DND-41 (cell line): ENCODE measurements around the gene KRT15.

Experiments used
- ATAC-seq: fragments of 200-7000 bp; cut with Tn5 transposase; 3 replicates; pipeline ENCODE4 v1.9.1; 2021; ENCODE audit warnings: low read depth; ENCODE audit not compliant: insufficient read depth
- DNase-seq: peaks from one replicate; pipeline ENCODE4 v3.0.0-alpha.2; 2020
- H2AFZ ChIP-seq: 2 replicates; pipeline ENCODE4 v1.6.0; 2012; ENCODE audit warnings: low read depth, low read length
- H3K27ac ChIP-seq: 2 replicates; pipeline ENCODE4 v1.5.1; 2012; ENCODE audit warnings: low read length, inconsistent platforms
- H3K27me3 ChIP-seq: fragments of 200-600 bp; sonication (generic); 2 replicates; pipeline ENCODE4 v1.6.0; 2012; ENCODE audit warnings: low read length, mild to moderate bottlenecking, inconsistent platforms; ENCODE audit not compliant: insufficient read depth, poor library complexity
- H3K36me3 ChIP-seq: 2 replicates; pipeline ENCODE4 v1.5.1; 2012; ENCODE audit warnings: low read length, inconsistent platforms; ENCODE audit not compliant: insufficient read depth
- H3K4me1 ChIP-seq: 2 replicates; pipeline ENCODE4 v1.5.1; 2012; ENCODE audit warnings: mild to moderate bottlenecking, low read length; ENCODE audit not compliant: insufficient read depth
- H3K4me2 ChIP-seq: 2 replicates; pipeline ENCODE4 v1.6.0; 2012; ENCODE audit warnings: mild to moderate bottlenecking, moderate library complexity, low read length, inconsistent platforms; ENCODE audit not compliant: insufficient read depth
- H3K4me3 ChIP-seq, 2 experiments: fragments of 200-600 bp in 1 of 2; shearing (Covaris generic) in 1 of 2; 2 replicates each; pipeline ENCODE4 v1.5.1; 2012 to 2016; ENCODE audit warnings: inconsistent platforms in 2 of 2, low read length in 2 of 2, mild to moderate bottlenecking in 2 of 2, low read depth in 1 of 2, moderate library complexity in 1 of 2
- H3K79me2 ChIP-seq: 2 replicates; pipeline ENCODE4 v1.6.0; 2012; ENCODE audit warnings: low read length, inconsistent platforms; ENCODE audit not compliant: insufficient read depth
- H3K9ac ChIP-seq: 2 replicates; pipeline ENCODE4 v1.6.0; 2012; ENCODE audit warnings: low read depth, mild to moderate bottlenecking, inconsistent platforms, low read length, moderate library complexity
- H3K9me3 ChIP-seq: 2 replicates; pipeline ENCODE4 v1.5.1; 2012; ENCODE audit warnings: low read length, moderate library complexity, mild to moderate bottlenecking, inconsistent platforms; ENCODE audit not compliant: insufficient read depth, severe bottlenecking
- H4K20me1 ChIP-seq: 2 replicates; pipeline ENCODE4 v1.6.0; 2012; ENCODE audit warnings: low read length; ENCODE audit not compliant: insufficient read depth
- EZH2 ChIP-seq: IDR thresholded peaks from 3 replicates; pipeline ENCODE4 v1.6.1; 2012; ENCODE audit warnings: borderline replicate concordance, low read depth, mild to moderate bottlenecking, moderate library complexity, low read length, inconsistent platforms; ENCODE audit not compliant: severe bottlenecking
- TF ChIP-seq, protein P1 (sequence below): IDR thresholded peaks from 2 replicates; pipeline ENCODE4 v1.5.1; 2012; ENCODE audit warnings: borderline replicate concordance, low read length, moderate library complexity, mild to moderate bottlenecking; ENCODE audit not compliant: poor library complexity, severe bottlenecking; ENCODE audit errors: extremely low read depth

The KRT15 gene

DNA sequence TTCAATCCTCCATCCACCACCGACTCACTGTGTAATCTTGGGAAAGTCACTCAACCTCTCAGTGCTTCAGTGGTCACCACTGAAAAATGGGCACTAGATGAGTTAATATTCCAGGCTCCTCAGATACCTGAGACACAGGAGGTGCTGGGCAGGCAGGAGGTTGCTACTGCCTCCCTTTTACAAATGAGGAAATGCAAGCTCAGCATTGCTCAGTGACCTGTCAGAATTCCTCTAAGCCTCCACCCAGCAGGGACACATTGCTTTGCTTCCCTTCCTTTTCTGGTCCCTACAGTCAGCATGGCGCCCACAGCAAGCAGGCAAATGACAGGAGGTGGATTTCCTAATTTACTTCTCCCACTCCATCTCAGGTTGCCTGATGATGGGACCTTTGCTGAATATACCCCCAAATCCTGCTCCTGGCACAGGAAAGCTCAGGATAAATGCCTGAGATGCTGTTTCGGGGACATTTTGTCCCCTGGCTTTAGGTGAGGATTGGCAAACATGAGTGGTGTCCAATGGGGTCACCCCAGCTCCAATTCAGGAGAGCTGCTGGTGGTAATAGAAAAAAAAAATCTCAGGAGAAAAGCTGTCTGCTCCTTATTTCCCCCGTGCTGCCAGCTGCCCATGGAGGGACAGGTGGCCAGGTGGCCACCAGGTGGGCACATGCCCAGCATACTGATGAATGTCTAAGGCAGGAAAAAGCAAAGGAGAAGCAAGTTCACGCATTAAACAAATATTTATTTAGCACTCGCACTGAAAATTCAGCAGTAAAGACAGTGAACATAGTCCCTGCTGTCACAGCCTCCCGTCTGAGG is 8.2 kb downstream of the KRT15 start:
- H3K36me3 ChIP-seq: no peaks in the 10 kb centered on the region
- H3K4me2 ChIP-seq: no peak overlapping the region
- no peak overlapping the region for H3K4me3 ChIP-seq
- H3K27ac ChIP-seq: no peak overlapping the region
- H3K79me2 ChIP-seq: no peaks in the 10 kb centered on the region
- peaks cover 34% of the 10 kb centered on the region for H3K27me3 ChIP-seq
- H3K9ac ChIP-seq: no peak overlapping the region
- H3K9me3 ChIP-seq: no peaks in the 10 kb centered on the region
- TF ChIP-seq, protein P1, sequence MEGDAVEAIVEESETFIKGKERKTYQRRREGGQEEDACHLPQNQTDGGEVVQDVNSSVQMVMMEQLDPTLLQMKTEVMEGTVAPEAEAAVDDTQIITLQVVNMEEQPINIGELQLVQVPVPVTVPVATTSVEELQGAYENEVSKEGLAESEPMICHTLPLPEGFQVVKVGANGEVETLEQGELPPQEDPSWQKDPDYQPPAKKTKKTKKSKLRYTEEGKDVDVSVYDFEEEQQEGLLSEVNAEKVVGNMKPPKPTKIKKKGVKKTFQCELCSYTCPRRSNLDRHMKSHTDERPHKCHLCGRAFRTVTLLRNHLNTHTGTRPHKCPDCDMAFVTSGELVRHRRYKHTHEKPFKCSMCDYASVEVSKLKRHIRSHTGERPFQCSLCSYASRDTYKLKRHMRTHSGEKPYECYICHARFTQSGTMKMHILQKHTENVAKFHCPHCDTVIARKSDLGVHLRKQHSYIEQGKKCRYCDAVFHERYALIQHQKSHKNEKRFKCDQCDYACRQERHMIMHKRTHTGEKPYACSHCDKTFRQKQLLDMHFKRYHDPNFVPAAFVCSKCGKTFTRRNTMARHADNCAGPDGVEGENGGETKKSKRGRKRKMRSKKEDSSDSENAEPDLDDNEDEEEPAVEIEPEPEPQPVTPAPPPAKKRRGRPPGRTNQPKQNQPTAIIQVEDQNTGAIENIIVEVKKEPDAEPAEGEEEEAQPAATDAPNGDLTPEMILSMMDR: no peak
- TF ChIP-seq EZH2: no peak
- H2AFZ ChIP-seq: no peak overlapping the region
- no peaks in the 10 kb centered on the region for H3K4me1 ChIP-seq
- no peak for DNase-seq
- ATAC-seq: no peak
- 0 out of 2 replicates have a peak, but pooled peaks cover 3% of the 10 kb centered on the region for H4K20me1 ChIP-seq

DNA sequence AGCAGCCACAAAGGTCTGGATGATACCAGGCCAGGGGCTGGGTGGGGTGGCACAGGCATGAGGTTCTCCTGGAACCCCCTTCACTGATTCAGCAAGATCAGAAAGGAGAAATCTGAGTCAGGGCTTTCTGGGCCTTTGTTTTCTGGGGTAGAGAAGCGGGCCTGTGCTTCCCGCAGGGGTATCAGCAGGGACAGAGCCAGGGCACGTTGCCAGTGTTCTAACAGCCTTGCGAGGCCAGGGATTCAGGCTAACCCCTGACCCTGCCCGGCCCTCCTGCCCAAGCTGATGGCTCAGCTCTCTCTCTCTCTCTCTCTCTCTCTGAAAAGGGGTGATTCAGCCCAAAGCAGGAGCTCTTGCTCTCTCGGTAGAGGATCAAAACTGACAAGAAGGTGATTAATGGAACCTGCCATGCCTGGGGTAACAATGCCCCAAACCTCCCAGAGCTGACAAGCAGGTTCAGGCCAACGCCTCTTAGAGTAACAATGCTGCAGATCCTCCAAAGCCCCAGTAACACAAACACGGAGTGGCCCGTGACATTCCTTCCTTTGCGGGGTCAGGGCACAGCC is 11.3 kb downstream of the KRT15 start:
- no peak for TF ChIP-seq EZH2
- TF ChIP-seq, protein P1: no peak
- ATAC-seq (no peak), DNase-seq (no peak)
- Histone ChIP-seq H4K20me1 (0 out of 2 replicates have a peak, but pooled peaks cover 3% of the 10 kb centered on the region), H3K9ac (no peak overlapping the region), H3K27me3 (peaks cover 37% of the 10 kb centered on the region), H3K4me3 (no peak overlapping the region), H3K79me2 (no peaks in the 10 kb centered on the region), H2AFZ (no peak overlapping the region), H3K4me1 (no peaks in the 10 kb centered on the region), H3K4me2 (no peak overlapping the region), H3K27ac (no peak overlapping the region), H3K36me3 (no peaks in the 10 kb centered on the region), H3K9me3 (no peaks in the 10 kb centered on the region)

DNA sequence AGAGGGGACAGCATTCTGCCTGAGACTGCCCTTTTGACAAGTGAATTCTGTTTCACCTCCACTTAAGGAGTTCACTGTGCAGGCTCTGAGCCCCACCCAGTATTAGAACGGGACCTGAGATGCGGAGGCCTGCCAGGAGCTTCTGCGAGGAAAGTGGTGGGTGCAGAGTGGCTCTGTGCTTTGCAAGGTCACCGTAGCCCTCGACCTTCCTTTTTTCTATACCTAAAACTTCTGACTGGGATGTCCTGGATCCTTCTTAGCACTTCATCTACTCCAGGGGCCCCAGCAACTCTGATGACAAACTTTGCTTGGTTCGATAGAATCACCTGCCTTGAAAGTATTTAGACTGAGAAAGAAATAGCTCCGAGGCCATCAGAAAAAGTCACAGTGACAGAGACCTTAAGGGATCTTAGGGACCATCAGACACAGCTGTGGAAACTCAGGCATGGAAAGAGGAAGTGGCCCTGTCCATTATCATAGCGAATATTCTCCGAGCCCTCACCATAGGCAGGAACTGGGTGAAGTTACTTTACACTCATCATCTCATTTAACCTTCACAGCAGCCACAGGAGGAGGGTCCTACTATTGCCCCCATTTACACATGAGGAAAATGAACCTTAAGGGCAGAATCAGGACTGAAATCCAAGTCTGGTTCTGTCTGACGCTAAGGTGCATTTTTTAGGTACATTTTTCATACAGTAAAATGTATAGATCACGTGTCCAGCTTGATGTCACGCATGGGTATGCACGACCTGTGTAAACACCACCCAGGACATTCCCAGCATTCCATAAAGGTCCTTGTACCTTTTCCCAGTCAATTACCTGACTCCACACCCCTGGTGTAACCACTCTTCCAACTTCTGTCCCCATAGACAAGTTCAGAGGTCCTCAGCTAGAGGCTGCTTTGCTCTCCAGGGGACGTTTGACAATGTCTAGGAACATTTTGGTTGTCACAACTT is 12.6 kb downstream of the KRT15 start:
- Histone ChIP-seq H3K9me3 (no peaks in the 10 kb centered on the region), H2AFZ (no peak overlapping the region), H3K4me3 (no peak overlapping the region), H4K20me1 (0 out of 2 replicates have a peak, but pooled peaks cover 2% of the 10 kb centered on the region), H3K4me2 (no peak overlapping the region), H3K79me2 (no peaks in the 10 kb centered on the region), H3K9ac (no peak overlapping the region), H3K36me3 (no peaks in the 10 kb centered on the region), H3K4me1 (no peaks in the 10 kb centered on the region), H3K27me3 (peaks cover 32% of the 10 kb centered on the region), H3K27ac (no peak overlapping the region)
- no peak for DNase-seq
- TF ChIP-seq, protein P1: no peak
- TF ChIP-seq EZH2: no peak
- ATAC-seq: no peak
